T-helper 2 cell treated with Interferon-gamma antibody and Interleukin-4, amounts not matched to agents 5 μg/mL and 100 μg/mL, for 36 hours (primary cell): ENCODE measurements around the gene HACD2.
"Not testable (repeated sequence)": the region's sequence is repeated elsewhere in the genome, so short reads cannot be mapped to it uniquely, and the experiment has no call there.

Experiments used
- DNase-seq: peaks from one replicate; pipeline ENCODE4 v3.0.0; 2021; ENCODE audit warnings: low spot score
- H3K27ac Mint-ChIP-seq: one replicate; pipeline ENCODE4 v1.8.0; 2021; ENCODE audit warnings: mild to moderate bottlenecking, mixed read lengths
- H3K27me3 Mint-ChIP-seq: one replicate; pipeline ENCODE4 v1.8.0; 2021; ENCODE audit warnings: low read depth, mixed read lengths
- H3K36me3 Mint-ChIP-seq: one replicate; pipeline ENCODE4 v1.8.0; 2021; ENCODE audit warnings: low read depth, mixed read lengths
- H3K4me1 Mint-ChIP-seq: one replicate; pipeline ENCODE4 v1.8.0; 2021; ENCODE audit warnings: low read depth, mixed read lengths
- H3K4me3 Mint-ChIP-seq: one replicate; pipeline ENCODE4 v1.8.0; 2022; ENCODE audit warnings: mild to moderate bottlenecking, moderate library complexity, mixed read lengths
- H3K9me3 Mint-ChIP-seq: one replicate; pipeline ENCODE4 v1.8.0; 2021; ENCODE audit warnings: mixed read lengths

Gene HACD2

DNA sequence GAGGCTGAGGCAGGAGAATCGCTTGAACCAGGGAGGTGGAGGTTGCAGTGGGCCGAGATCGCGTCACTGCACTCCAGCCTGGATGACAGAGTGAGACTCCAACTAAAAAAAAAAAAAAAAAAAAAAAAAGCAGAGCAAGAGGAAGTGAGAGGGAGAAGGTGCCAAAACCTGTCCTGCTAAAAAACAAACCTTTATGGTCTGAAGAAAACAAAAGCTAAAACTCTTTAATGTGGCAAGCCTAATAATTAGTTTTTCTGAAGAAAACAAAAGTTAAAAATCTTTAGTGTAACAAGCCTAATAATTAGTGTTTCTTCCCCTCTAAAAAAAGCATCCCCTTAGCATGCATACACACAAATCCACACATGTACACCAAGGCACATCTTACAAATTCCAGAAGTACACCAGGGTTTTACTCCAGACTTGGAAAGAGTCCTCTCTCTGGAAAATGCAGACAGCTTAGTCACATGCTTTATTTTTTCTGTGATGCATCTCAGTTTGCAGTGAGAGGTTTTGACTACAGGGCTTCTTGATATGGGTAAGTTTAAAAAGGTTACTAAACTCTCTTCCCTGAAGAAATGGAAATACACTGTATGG is 65.9 kb downstream of the HACD2 start:
- H3K36me3 Mint-ChIP-seq: peaks cover 4% of the 10 kb centered on the region
- no peak overlapping the region for H3K4me3 Mint-ChIP-seq
- no peaks in the 10 kb centered on the region for H3K27me3 Mint-ChIP-seq
- H3K4me1 Mint-ChIP-seq: peaks cover 12% of the 10 kb centered on the region
- no peak overlapping the region for H3K27ac Mint-ChIP-seq
- H3K9me3 Mint-ChIP-seq: no peaks in the 10 kb centered on the region
- no peak for DNase-seq

DNA sequence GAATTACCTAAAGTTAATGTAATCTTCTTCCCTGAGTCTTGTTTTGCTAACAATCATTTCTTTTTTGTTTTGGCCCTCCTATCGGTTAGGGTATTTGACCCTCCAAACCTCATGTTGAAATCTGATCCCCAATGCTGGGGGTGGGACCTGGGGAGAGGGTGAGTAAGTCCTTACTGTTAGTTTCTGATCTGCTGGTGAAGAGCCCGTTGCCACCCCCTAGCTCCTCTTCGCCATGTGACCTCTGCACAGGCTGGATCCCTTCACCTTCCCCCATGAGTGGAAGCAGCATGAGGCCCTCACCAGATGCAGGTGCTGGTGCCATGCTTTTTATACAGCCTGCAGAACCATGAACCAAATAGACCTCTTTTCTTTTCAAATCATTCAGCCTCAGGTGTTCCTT is 73.1 kb downstream of the HACD2 start:
- H3K4me1 Mint-ChIP-seq: no peaks in the 10 kb centered on the region
- H3K4me3 Mint-ChIP-seq: no peak overlapping the region
- DNase-seq: no peak
- H3K9me3 Mint-ChIP-seq: no peaks in the 10 kb centered on the region
- H3K36me3 Mint-ChIP-seq: peaks cover 5% of the 10 kb centered on the region
- H3K27me3 Mint-ChIP-seq: no peaks in the 10 kb centered on the region
- no peak overlapping the region for H3K27ac Mint-ChIP-seq

DNA sequence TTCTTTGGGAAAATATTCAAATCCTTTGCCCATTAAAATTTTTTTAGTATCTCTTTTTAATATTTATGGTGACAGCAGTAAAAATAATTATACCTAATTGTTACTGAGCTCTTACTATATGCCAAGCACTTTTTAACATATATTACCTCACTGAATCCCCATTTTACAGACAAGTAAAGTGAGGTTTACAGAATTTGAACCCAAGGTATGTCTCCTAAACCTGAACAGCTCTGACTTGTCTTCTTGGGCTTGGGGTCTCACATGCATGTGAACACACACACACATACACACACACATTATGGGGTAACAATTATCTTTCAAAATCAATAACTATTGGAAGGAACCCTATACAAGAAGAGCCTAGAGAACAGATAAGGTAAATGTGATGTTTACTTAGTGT is 73.8 kb downstream of the HACD2 start:
- no peak overlapping the region for H3K4me3 Mint-ChIP-seq
- no peak overlapping the region for H3K27ac Mint-ChIP-seq
- DNase-seq: no peak
- H3K9me3 Mint-ChIP-seq: no peaks in the 10 kb centered on the region
- peaks cover 5% of the 10 kb centered on the region for H3K36me3 Mint-ChIP-seq
- H3K4me1 Mint-ChIP-seq: no peaks in the 10 kb centered on the region
- H3K27me3 Mint-ChIP-seq: no peaks in the 10 kb centered on the region

DNA sequence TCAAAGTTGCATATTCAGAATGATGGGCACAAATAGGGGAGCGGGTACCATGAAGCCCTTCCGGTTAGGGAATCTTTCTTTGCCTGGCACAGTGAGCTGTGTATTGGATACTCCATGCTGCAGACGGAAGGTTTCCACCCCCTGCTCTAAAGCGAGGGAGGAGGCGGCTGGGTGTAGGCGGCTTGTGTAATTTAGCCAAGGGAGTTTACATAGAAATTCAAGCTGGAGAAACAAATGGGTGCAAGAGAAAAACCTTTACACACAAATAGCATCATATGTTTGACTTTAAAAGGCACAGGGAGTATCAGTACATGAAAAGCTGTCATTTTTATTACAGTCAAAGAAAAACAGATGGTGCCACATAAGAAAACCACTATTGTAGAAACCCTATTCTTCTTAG is 76.7 kb downstream of the HACD2 start:
- Mint-ChIP-seq H3K9me3 (no peaks in the 10 kb centered on the region), H3K27me3 (no peaks in the 10 kb centered on the region)

DNA sequence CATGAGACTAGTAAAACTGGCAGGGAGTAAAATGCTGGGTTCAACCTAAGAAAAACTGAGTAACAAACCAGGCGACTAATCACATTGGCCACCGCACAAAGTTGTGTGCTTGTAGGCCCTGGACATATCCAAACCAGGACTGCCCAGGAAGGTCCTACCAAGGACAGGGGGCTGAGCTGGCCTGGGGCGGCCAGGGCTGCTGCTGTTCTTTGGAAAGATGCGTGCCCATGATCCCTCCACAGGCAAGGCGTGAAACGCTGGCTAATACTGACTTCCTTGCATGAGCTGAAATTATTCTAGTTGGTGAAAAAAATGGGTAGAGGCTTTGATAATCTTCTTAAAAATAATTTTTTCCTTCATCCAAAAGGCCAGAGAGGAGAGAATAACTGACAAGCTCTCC is 79.0 kb downstream of the HACD2 start:
- no peak for DNase-seq
- H3K4me3 Mint-ChIP-seq: no peak overlapping the region
- no peaks in the 10 kb centered on the region for H3K27me3 Mint-ChIP-seq
- no peaks in the 10 kb centered on the region for H3K9me3 Mint-ChIP-seq
- H3K36me3 Mint-ChIP-seq: peaks cover 3% of the 10 kb centered on the region
- H3K4me1 Mint-ChIP-seq: no peaks in the 10 kb centered on the region
- no peak overlapping the region for H3K27ac Mint-ChIP-seq

More for the DNA sequence above, 76.7 kb downstream of the HACD2 start:
- no peak overlapping the region for H3K27ac Mint-ChIP-seq
- H3K4me3 Mint-ChIP-seq: no peak overlapping the region
- no peak for DNase-seq
- H3K36me3 Mint-ChIP-seq: peaks cover 5% of the 10 kb centered on the region
- no peaks in the 10 kb centered on the region for H3K4me1 Mint-ChIP-seq

DNA sequence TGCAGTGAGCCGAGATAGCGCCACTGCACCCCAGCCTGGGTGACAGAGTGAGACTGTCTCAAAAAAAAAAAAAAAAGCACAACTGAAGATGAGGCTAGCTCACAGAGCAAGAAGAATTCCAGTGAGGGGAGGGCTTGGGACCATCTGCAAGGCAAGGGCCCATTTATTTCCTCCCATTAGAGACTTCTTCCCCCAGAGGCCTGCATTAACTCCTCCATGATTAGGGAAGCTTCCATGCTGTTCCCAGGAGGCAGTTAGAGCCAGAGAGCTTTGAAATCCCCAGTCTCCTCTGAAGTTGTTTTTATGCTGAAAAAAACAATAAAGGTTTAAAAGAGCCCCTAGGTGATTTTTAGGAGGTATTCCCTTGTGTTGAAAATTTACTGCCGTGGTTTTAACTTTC is 81.7 kb downstream of the HACD2 start:
- peaks cover 3% of the 10 kb centered on the region for H3K36me3 Mint-ChIP-seq
- no peaks in the 10 kb centered on the region for H3K9me3 Mint-ChIP-seq
- H3K4me1 Mint-ChIP-seq: no peaks in the 10 kb centered on the region
- no peak overlapping the region for H3K4me3 Mint-ChIP-seq
- no peak for DNase-seq
- no peak overlapping the region for H3K27ac Mint-ChIP-seq
- H3K27me3 Mint-ChIP-seq: no peaks in the 10 kb centered on the region

DNA sequence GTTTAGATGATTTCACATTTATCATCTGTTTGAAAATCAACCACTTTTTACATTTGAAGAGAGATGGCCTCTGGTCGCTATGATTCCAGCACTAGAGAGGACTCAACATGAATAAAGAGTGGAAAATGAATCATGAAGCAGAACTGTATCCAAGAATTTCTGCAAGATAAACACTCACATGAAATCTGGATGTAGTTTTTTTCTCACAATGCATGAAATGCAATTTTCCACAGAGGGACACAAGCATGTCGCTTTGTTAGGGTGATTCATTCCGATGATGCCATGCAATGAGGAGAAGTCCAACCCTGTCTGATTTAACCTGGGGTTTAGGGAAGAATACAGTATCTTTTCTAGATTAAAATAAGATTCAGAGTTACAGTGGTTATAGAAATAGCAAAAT is 85.5 kb downstream of the HACD2 start:
- Mint-ChIP-seq H3K4me1 (no peaks in the 10 kb centered on the region), H3K36me3 (peaks cover 4% of the 10 kb centered on the region), H3K4me3 (no peak overlapping the region), H3K27me3 (no peaks in the 10 kb centered on the region), H3K27ac (no peak overlapping the region), H3K9me3 (no peaks in the 10 kb centered on the region)
- no peak for DNase-seq

DNA sequence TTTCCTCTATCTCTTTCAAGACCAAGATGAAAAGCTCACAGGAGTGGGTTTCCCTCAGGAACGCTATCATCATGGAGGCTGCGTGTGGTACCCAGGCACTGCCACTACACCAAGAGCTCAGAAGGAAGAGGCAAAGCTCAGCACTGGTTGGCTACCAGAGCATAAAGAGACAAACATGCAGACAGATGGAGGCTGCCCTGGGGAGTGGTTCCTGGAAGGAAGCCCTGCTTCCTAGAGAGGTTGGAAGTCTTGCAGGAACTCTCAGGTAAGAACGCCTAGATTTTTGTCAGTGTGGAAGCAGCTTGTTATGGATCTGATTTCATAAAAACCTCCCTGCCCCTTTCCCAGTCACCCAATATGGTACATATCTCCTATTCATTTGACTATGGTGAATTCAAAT is 86.1 kb downstream of the HACD2 start:
- H3K4me3 Mint-ChIP-seq: no peak overlapping the region
- no peaks in the 10 kb centered on the region for H3K27me3 Mint-ChIP-seq
- no peak for DNase-seq
- H3K36me3 Mint-ChIP-seq: peaks cover 4% of the 10 kb centered on the region
- H3K4me1 Mint-ChIP-seq: no peaks in the 10 kb centered on the region
- no peaks in the 10 kb centered on the region for H3K9me3 Mint-ChIP-seq
- H3K27ac Mint-ChIP-seq: no peak overlapping the region

DNA sequence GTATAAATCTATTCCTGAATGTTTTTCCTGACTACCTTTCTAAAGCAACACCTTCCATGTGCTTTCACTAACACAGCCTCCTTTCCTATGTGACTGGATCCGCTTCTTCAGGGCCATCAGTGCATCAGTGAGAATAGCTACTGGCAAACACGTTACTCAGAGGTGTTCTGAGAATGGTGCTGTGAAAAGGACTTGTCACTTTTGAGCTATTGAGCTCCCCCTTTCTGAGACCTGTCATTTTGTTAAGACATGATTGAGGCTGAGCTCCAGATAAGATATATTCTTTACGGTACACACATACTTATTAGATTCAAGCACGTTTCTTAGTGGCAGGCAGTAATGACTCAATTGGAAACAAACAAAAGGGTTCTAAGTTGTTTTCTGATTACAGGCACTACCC is 90.9 kb downstream of the HACD2 start:
- H3K36me3 Mint-ChIP-seq: peaks cover 1% of the 10 kb centered on the region

DNA sequence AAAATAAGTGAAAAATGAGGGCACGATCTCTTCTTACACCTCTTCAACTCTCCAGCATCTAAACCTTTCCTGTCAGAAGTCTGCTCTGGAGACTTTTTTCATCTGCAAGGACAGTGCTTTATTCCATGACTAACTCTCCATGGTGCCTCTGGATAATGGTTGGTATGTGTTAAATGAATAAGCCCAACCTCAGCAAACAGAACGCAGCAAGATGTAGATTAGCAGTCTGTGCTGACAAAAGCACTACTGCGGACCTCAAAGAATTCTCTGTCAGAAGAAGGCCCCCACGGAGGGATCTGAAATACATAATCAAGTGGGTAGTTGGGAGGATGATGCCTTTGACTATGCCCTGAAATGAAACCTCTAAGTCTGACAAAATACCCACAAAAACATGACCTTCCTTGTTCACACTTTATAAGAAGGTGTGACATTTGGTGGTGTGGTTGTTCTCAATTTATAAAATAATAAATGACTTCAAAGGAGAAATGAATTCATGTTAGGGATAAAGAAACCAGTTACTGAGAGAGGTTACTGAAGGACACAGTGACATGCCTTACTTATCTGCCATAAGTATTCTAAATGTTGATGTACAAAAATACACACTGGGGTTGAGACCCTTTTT is 92.8 kb downstream of the HACD2 start:
- Mint-ChIP-seq H3K27ac (no peak overlapping the region), H3K27me3 (no peaks in the 10 kb centered on the region), H3K36me3 (no peaks in the 10 kb centered on the region), H3K4me3 (no peak overlapping the region), H3K9me3 (no peaks in the 10 kb centered on the region), H3K4me1 (no peaks in the 10 kb centered on the region)
- no peak for DNase-seq

More for the DNA sequence above, 90.9 kb downstream of the HACD2 start:
- Mint-ChIP-seq H3K9me3 (no peaks in the 10 kb centered on the region), H3K27ac (no peak overlapping the region), H3K4me1 (no peaks in the 10 kb centered on the region), H3K4me3 (no peak overlapping the region), H3K27me3 (no peaks in the 10 kb centered on the region)
- DNase-seq: no peak

DNA sequence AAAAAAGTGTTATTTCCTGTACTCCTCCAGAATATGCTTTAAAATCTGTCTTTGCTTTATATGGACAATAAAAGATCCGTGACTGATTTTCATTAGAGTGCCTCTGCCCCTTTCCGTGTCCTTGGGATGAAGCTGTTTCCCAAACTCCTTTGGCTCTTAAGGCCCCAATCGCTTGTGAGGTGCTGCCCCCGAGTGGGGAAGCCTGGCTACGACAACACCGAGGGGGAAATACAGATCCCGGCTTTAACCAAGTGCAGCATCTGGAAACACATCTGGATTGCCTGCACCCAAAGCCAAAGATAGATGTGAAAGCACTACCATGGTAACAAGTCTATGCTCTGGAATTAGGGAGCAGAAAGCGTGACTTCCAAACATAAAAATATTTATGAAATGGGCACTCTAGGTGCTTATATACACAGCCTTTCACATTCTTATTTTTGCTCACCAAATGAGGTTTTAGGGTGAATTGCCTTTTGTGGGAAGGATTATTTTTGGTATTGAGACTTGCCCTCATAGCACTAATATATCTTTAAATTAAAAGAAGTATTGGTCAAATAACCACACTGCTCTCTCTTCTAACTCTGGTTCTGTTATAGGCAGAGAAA is 95.4 kb downstream of the HACD2 start:
- Mint-ChIP-seq H3K27ac (no peak overlapping the region), H3K4me1 (no peaks in the 10 kb centered on the region), H3K9me3 (no peaks in the 10 kb centered on the region), H3K4me3 (no peak overlapping the region), H3K27me3 (no peaks in the 10 kb centered on the region), H3K36me3 (no peaks in the 10 kb centered on the region)
- peak; percentile 17 for DNase-seq

DNA sequence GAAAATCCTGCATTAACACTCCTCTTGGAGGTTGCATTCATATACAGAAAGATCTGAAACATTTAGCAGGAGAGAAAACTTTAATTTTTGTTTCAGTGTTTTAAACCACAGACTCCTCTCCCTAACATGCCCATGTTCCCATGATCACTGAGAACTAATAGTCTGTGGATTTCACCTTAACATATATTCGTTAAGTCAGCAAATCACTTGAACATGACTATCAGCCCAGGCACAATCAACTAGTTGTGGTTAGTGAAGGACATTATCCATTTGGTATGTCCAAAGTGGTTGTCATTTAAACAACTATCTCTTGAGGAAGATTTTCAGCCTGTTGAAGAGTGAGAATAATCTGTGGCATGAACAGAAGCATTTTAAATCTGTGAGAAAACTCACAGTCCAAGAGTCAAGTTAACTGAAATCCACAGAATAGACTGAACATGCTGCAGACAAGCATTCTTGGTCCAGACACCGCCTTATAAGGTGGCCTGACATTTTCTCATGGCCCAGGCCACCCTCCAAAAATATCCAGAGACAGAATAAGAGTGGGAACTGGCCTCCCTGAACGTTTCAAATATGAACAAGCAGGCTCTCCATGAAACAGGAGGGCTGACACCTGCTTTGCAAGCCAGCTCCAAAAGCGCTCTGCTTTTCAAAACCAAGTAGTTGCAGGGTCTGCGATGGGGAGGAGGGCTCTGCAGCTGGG is 96.1 kb downstream of the HACD2 start:
- Mint-ChIP-seq H3K4me3 (no peak overlapping the region), H3K9me3 (no peaks in the 10 kb centered on the region), H3K27ac (no peak overlapping the region), H3K36me3 (no peaks in the 10 kb centered on the region), H3K27me3 (no peaks in the 10 kb centered on the region), H3K4me1 (no peaks in the 10 kb centered on the region)
- DNase-seq: no peak

DNA sequence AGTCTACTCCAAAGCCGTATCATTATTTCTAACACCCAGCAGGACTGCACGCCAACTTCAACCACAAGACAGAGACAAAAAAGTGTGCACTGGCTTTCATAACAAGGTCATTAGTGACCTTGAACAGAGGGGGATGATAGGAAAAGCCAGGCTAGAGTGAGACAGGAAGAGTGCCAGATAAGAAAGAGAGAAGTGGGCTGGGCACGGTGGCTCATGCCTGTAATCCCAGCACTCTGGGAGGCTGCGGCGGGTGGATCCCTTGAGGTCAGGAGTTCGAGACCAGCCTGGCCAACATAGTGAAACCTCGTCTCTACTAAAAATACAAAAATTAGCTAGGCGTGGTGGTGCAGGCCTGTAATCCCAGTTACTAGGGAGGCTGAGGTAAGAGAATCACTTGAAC is 97.8 kb downstream of the HACD2 start:
- not testable (repeated sequence) for H3K4me1 Mint-ChIP-seq, DNase-seq, H3K9me3 Mint-ChIP-seq, H3K27me3 Mint-ChIP-seq, H3K4me3 Mint-ChIP-seq, H3K36me3 Mint-ChIP-seq, H3K27ac Mint-ChIP-seq

DNA sequence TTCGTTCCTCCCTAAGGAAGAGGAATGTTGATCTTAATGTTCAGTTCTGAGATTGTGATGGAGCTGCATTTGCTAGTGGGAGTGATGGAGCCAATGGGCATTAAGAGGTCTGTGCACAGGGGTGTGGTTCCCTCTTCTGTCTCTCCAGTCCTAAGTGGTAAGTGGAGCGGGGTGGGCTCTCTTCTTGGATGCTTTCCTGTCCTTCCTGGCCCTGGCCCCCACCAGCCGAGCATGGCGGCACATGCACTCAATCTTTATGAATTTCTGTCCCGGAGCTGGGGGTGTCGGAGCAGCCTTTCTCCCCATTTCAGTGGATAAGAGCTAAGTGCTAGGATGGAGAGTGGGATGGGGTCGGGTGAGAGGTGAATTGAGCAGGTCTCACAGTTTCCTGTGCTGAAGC is 98.4 kb downstream of the HACD2 start:
- Mint-ChIP-seq H3K36me3 (no peaks in the 10 kb centered on the region), H3K9me3 (no peaks in the 10 kb centered on the region), H3K4me3 (no peak overlapping the region), H3K27me3 (no peaks in the 10 kb centered on the region), H3K4me1 (no peaks in the 10 kb centered on the region), H3K27ac (no peak overlapping the region)
- no peak for DNase-seq
